HL-60 (cell line): ENCODE results near the gene IL17RA.

ENCODE experiments used
- POLR2AphosphoS5 ChIP-seq: IDR thresholded peaks from 2 replicates; pipeline ENCODE4 v1.6.1; 2012; ENCODE audit warnings: low read depth
- TF ChIP-seq, protein P1 (sequence below): IDR thresholded peaks from one replicate; pipeline ENCODE4 v1.5.1; 2011; ENCODE audit warnings: low read length, control low read depth, inconsistent platforms; ENCODE audit not compliant: insufficient read depth
- TF ChIP-seq, protein P2 (sequence below): IDR thresholded peaks from 2 replicates; pipeline ENCODE4 v1.6.1; 2012; ENCODE audit warnings: low read depth; ENCODE audit not compliant: insufficient replicate concordance

DNA sequence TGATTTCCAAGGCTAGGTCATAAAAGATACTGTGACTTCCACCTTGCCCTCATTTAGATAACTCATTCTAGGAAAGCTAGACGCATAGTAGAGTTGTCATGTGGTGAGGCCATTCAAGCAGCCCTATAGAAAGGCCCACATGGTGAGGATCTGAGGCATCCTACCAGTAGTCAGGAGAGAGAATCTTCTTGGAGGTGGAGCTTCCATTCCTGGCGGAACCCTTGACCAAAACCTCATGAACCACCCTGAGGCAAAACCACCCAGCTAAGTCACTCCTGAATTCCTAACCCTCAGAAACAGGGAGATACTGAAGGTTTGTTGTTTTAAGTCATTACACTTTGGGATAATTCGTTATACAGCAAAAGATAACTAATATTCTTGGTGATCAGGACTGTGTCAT lies 77.2 kb downstream of the IL17RA start:
- TF ChIP-seq, protein P1, sequence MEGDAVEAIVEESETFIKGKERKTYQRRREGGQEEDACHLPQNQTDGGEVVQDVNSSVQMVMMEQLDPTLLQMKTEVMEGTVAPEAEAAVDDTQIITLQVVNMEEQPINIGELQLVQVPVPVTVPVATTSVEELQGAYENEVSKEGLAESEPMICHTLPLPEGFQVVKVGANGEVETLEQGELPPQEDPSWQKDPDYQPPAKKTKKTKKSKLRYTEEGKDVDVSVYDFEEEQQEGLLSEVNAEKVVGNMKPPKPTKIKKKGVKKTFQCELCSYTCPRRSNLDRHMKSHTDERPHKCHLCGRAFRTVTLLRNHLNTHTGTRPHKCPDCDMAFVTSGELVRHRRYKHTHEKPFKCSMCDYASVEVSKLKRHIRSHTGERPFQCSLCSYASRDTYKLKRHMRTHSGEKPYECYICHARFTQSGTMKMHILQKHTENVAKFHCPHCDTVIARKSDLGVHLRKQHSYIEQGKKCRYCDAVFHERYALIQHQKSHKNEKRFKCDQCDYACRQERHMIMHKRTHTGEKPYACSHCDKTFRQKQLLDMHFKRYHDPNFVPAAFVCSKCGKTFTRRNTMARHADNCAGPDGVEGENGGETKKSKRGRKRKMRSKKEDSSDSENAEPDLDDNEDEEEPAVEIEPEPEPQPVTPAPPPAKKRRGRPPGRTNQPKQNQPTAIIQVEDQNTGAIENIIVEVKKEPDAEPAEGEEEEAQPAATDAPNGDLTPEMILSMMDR = no peak
- no peak for TF ChIP-seq POLR2AphosphoS5
- TF ChIP-seq, protein P2, sequence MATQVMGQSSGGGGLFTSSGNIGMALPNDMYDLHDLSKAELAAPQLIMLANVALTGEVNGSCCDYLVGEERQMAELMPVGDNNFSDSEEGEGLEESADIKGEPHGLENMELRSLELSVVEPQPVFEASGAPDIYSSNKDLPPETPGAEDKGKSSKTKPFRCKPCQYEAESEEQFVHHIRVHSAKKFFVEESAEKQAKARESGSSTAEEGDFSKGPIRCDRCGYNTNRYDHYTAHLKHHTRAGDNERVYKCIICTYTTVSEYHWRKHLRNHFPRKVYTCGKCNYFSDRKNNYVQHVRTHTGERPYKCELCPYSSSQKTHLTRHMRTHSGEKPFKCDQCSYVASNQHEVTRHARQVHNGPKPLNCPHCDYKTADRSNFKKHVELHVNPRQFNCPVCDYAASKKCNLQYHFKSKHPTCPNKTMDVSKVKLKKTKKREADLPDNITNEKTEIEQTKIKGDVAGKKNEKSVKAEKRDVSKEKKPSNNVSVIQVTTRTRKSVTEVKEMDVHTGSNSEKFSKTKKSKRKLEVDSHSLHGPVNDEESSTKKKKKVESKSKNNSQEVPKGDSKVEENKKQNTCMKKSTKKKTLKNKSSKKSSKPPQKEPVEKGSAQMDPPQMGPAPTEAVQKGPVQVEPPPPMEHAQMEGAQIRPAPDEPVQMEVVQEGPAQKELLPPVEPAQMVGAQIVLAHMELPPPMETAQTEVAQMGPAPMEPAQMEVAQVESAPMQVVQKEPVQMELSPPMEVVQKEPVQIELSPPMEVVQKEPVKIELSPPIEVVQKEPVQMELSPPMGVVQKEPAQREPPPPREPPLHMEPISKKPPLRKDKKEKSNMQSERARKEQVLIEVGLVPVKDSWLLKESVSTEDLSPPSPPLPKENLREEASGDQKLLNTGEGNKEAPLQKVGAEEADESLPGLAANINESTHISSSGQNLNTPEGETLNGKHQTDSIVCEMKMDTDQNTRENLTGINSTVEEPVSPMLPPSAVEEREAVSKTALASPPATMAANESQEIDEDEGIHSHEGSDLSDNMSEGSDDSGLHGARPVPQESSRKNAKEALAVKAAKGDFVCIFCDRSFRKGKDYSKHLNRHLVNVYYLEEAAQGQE = no peak
